Nephron (organoid): ENCODE data around the gene CPNE5.
A peak's percentile ranks its signal among the peaks of the same experiment; 100 is the strongest.

Source experiments
- H3K27ac Mint-ChIP-seq, 3 experiments: 2 replicates each; pipeline ENCODE4 v1.8.0; 2020; ENCODE audit warnings: mixed read lengths in 3 of 3, mild to moderate bottlenecking in 2 of 3, moderate library complexity in 1 of 3
- H3K27me3 Mint-ChIP-seq: 2 replicates; pipeline ENCODE4 v1.8.0; 2021; ENCODE audit warnings: low read depth, mild to moderate bottlenecking, moderate library complexity, mixed read lengths
- H3K36me3 Mint-ChIP-seq: 2 replicates; pipeline ENCODE4 v1.8.0; 2020; ENCODE audit warnings: low read depth, mixed read lengths
- H3K4me1 Mint-ChIP-seq: 2 replicates; pipeline ENCODE4 v1.8.0; 2020; ENCODE audit warnings: mixed read lengths
- H3K4me3 Mint-ChIP-seq, 3 experiments: 2 replicates each; pipeline ENCODE4 v1.8.0; 2020; ENCODE audit warnings: mild to moderate bottlenecking in 3 of 3, mixed read lengths in 3 of 3, moderate library complexity in 2 of 3
- H3K9me3 Mint-ChIP-seq: 2 replicates; pipeline ENCODE4 v1.8.0; 2020; ENCODE audit warnings: mixed read lengths
- CTCF ChIP-seq, 3 experiments: fragments of 200-600 bp; sonication (generic); IDR thresholded peaks; one replicate each; pipeline ENCODE4 v1.5.0; 2021; ENCODE audit warnings: antibody characterized with exemption in 3 of 3; ENCODE audit not compliant: unreplicated experiment in 3 of 3

CPNE5 gene

GRCh38 chr6:36847991-36848390 is 8.7 kb upstream of the CPNE5 start:
- peaks cover 1% of the 10 kb centered on the region for H3K36me3 Mint-ChIP-seq
- H3K27me3 Mint-ChIP-seq, result peaks cover 26% of the 10 kb centered on the region
- no peaks in the 10 kb centered on the region for H3K9me3 Mint-ChIP-seq
- peak overlapping the region in 2 of 3 experiments; percentile 25 to 85 for H3K27ac Mint-ChIP-seq
- H3K4me1 Mint-ChIP-seq, result peaks cover 67% of the 10 kb centered on the region
- TF ChIP-seq CTCF (IDR thresholded peaks at IDR 0.05; ENCODE audit: unreplicated experiment in 3 of 3), result no peak
- no peak overlapping the region for H3K4me3 Mint-ChIP-seq

GRCh38 chr6:36847152-36847551 is 7.9 kb upstream of the CPNE5 start:
- H3K4me3 Mint-ChIP-seq, result no peak overlapping the region
- TF ChIP-seq CTCF (IDR thresholded peaks at IDR 0.05; ENCODE audit: unreplicated experiment in 3 of 3), result no peak
- no peaks in the 10 kb centered on the region for H3K9me3 Mint-ChIP-seq
- no peak overlapping the region for H3K27ac Mint-ChIP-seq
- H3K36me3 Mint-ChIP-seq, result no peaks in the 10 kb centered on the region
- H3K27me3 Mint-ChIP-seq, result peaks cover 26% of the 10 kb centered on the region
- peaks cover 60% of the 10 kb centered on the region for H3K4me1 Mint-ChIP-seq

DNA sequence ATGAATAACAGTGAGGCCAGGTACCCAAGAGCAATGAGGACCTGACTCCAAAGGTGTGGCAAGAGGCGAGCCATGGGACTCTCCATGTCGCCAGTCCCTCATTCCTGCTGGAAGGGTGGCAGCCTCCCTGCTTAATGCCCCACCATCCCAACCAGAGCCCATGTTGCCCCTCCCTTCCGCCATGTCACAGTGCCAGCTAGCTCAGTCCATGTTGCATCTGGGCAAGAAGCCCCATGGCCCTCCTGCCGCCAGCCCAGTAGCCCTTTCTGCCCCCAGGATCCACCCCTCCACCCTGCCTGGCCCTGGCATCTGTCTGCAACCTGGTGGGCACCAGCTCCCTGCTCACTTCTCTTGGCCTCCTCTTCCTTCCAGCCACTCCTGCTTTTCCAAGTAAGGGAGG is 6.0 kb upstream of the CPNE5 start:
- no peak overlapping the region for H3K27ac Mint-ChIP-seq
- H3K9me3 Mint-ChIP-seq, result no peaks in the 10 kb centered on the region
- no peak for TF ChIP-seq CTCF (IDR thresholded peaks at IDR 0.05; ENCODE audit: unreplicated experiment in 3 of 3)
- peaks cover 54% of the 10 kb centered on the region for H3K4me1 Mint-ChIP-seq
- H3K4me3 Mint-ChIP-seq, result no peak overlapping the region
- no peaks in the 10 kb centered on the region for H3K36me3 Mint-ChIP-seq
- H3K27me3 Mint-ChIP-seq, result peaks cover 34% of the 10 kb centered on the region

- H3K36me3 Mint-ChIP-seq, result no peaks in the 10 kb centered on the region
- TF ChIP-seq CTCF (IDR thresholded peaks at IDR 0.05; ENCODE audit: unreplicated experiment in 3 of 3), result no peak
- no peak overlapping the region for H3K27ac Mint-ChIP-seq
- peaks cover 34% of the 10 kb centered on the region for H3K27me3 Mint-ChIP-seq
- H3K4me1 Mint-ChIP-seq, result peaks cover 46% of the 10 kb centered on the region
- no peak overlapping the region for H3K4me3 Mint-ChIP-seq
- no peaks in the 10 kb centered on the region for H3K9me3 Mint-ChIP-seq
Observed at GRCh38 chr6:36844232-36845170, 5.3 kb upstream of the CPNE5 start.

DNA sequence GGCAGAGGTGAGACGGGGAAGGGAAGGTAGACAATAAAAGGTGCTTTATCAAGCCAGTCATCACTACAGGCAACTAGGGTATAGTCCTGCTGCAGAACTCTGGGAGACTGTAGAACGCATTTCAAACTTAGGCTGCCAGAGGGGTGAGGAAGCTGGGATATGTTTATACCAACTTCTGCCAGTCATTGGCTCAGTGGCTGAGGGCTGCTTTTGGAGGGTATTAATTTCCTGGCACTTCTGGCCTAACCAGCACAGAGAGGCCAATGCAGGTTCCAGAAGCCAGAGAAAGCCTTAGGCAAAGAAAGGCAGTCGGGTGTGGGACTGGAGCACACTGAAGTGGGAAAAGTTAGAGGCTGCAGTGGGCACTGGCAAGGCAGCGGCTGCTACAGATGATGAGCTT is 3.9 kb upstream of the CPNE5 start:
- Mint-ChIP-seq H3K9me3 (no peaks in the 10 kb centered on the region), H3K4me3 (peak overlapping the region in 1 of 3 experiments; percentile 16), H3K36me3 (no peaks in the 10 kb centered on the region), H3K27ac (no peak overlapping the region), H3K27me3 (peaks cover 41% of the 10 kb centered on the region), H3K4me1 (peaks cover 33% of the 10 kb centered on the region)
- no peak for TF ChIP-seq CTCF (IDR thresholded peaks at IDR 0.05; ENCODE audit: unreplicated experiment in 3 of 3)

- H3K9me3 Mint-ChIP-seq, result no peaks in the 10 kb centered on the region
- H3K27ac Mint-ChIP-seq, result no peak overlapping the region
- peaks cover 26% of the 10 kb centered on the region for H3K4me1 Mint-ChIP-seq
- TF ChIP-seq CTCF (IDR thresholded peaks at IDR 0.05; ENCODE audit: unreplicated experiment in 3 of 3), result no peak
- H3K4me3 Mint-ChIP-seq, result no peak overlapping the region
- H3K36me3 Mint-ChIP-seq, result no peaks in the 10 kb centered on the region
- H3K27me3 Mint-ChIP-seq, result peaks cover 48% of the 10 kb centered on the region
Observed at GRCh38 chr6:36841756-36842155, 2.5 kb upstream of the CPNE5 start.
